Measurements from ENCODE around the gene MCU.

MCU gene

DNA sequence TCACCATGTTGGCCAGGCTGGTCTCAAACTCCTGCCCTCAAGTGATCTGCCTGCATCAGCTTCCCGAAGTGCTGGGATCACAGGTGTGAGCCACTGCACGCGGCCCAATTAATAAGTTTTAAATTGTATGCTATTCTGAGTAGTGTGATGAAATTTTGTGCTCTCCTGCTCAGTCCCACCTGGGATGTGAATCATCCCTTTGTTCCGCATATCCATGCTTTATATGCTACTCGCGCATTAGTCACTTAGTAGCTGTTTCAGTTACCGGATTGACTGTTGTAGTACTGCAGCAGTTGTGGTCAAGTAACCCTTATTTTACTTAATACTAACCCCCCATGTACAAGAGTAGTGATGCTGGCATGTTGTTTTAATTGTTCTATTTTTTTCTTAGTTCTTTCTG is 154.3 kb downstream of the MCU start:
- H3K4me3 ChIP-seq (ENCODE audit: low read depth, low read length), result no peak overlapping the region
- TF ChIP-seq, protein P1, sequence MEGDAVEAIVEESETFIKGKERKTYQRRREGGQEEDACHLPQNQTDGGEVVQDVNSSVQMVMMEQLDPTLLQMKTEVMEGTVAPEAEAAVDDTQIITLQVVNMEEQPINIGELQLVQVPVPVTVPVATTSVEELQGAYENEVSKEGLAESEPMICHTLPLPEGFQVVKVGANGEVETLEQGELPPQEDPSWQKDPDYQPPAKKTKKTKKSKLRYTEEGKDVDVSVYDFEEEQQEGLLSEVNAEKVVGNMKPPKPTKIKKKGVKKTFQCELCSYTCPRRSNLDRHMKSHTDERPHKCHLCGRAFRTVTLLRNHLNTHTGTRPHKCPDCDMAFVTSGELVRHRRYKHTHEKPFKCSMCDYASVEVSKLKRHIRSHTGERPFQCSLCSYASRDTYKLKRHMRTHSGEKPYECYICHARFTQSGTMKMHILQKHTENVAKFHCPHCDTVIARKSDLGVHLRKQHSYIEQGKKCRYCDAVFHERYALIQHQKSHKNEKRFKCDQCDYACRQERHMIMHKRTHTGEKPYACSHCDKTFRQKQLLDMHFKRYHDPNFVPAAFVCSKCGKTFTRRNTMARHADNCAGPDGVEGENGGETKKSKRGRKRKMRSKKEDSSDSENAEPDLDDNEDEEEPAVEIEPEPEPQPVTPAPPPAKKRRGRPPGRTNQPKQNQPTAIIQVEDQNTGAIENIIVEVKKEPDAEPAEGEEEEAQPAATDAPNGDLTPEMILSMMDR (IDR thresholded peaks at IDR 0.05; ENCODE audit: control insufficient read depth, extremely low read depth, insufficient read depth), result no peak
- DNase-seq (ENCODE audit: low read depth), result no peak

DNA sequence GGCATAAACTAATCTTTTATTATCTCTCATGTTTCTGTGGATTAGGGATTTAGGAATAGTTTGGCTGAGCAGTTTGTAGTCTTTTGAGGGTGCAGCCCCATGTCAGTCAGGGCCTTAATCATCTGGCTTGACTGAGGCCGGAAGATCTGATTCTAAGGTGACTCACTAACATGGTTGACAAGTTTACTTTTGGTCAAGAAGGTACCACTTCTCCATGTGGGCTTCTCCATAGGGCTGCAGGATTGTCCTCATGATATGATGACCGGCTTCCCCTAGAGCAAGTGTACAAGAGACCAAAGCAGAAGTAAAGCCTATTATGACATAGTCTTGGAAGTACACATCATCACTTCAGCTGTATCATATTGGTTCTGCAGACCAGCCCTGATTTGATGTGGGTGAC is 155.7 kb downstream of the MCU start:
- H3K4me3 ChIP-seq (ENCODE audit: low read depth, low read length), result no peak overlapping the region
- TF ChIP-seq, protein P1 (IDR thresholded peaks at IDR 0.05; ENCODE audit: control insufficient read depth, extremely low read depth, insufficient read depth), result no peak
- no peak for DNase-seq (ENCODE audit: low read depth)

DNA sequence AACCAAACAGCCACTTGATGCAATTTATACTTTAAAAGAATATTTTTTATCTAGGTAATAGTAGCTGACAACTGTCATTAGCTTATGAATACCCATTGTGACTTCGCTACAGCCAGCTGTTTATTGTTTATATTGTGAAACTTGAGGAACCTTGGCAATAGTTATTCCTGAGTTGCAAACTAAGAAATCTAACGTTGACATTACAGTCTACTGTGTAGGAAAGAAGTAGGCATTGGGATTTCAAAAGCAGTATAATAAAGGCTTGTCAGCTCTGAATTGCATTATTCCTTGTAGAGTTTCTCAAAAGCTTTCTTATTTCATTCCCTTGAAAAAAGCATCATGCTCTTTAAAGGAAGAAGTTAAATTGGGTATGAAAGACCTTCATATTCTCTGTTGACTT is 158.9 kb downstream of the MCU start:
- H3K4me3 ChIP-seq (ENCODE audit: low read depth, low read length), result no peak overlapping the region
- TF ChIP-seq, protein P1 (IDR thresholded peaks at IDR 0.05; ENCODE audit: control insufficient read depth, extremely low read depth, insufficient read depth), result no peak
- DNase-seq (ENCODE audit: low read depth), result no peak

GRCh38 chr10:72851509-72851908 is 159.6 kb downstream of the MCU start:
- DNase-seq (ENCODE audit: low read depth), result no peak
- TF ChIP-seq, protein P1 (IDR thresholded peaks at IDR 0.05; ENCODE audit: control insufficient read depth, extremely low read depth, insufficient read depth), result no peak
- H3K4me3 ChIP-seq (ENCODE audit: low read depth, low read length), result no peak overlapping the region

DNA sequence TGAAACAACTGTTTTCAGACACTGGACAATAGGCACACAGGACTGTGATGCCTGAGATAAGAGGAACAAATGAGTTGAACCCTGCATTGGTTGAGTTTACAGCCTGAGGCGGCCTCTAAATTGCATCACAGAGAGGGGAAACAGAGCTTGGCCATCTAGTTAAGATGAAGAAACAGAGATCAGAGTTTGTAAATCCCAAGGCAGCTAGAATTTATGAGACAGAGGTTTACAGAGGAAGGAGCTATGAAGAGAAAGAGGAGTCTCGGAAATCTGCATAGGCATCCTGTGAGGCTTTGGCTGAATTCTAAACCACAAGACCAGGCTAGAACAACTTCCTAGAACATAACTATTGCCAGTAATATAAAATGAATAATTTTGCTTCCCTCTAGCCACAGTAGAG is 160.6 kb downstream of the MCU start:
- DNase-seq (ENCODE audit: low read depth), result no peak
- TF ChIP-seq, protein P1 (IDR thresholded peaks at IDR 0.05; ENCODE audit: control insufficient read depth, extremely low read depth, insufficient read depth), result no peak
- H3K4me3 ChIP-seq (ENCODE audit: low read depth, low read length), result no peak overlapping the region

DNA sequence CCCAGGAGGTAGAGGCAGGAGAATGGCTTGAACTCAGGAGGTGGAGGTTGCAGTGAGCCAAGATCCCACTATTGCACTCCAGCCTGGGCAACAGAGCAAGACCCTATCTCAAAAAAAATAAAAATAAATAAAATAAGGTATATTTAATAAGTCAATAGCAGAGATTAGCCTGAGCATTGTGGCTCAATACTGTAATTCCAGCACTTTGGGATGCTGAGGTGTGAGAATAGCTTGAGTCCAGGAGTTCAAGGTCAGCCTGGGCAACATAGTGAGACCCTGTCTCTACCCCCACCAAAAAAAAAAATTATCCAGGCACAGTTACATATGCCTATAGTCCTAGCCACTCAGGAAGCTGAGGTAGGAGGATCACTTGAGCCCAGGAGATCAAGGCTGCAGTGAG is 163.2 kb downstream of the MCU start:
- TF ChIP-seq, protein P1 (IDR thresholded peaks at IDR 0.05; ENCODE audit: control insufficient read depth, extremely low read depth, insufficient read depth), result no peak
- H3K4me3 ChIP-seq (ENCODE audit: low read depth, low read length), result no peak overlapping the region
- no peak for DNase-seq (ENCODE audit: low read depth)

DNA sequence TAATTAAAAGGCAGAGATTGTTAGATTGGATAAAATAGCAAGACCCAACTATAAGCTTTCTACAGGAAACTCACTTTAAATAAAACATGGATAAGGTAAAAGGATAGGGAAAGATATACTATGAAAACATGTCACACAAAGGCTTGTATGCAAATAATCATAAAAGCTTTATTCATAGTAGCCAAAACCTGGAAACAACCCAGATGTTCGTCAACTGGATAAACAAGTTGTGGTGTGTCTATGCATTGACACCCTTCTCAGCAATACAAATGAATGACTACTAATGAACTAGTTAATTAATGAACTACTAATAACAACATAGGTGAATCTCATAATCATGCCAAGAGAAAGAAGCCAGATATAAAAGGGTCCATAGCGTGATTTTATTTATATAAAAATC is 163.8 kb downstream of the MCU start:
- peak; percentile 58 for DNase-seq (ENCODE audit: low read depth)
- H3K4me3 ChIP-seq (ENCODE audit: low read depth, low read length), result no peak overlapping the region
- TF ChIP-seq, protein P1 (IDR thresholded peaks at IDR 0.05; ENCODE audit: control insufficient read depth, extremely low read depth, insufficient read depth), result no peak

Measured in LNCaP clone FGC (cell line).